GM21526 (cell line): ENCODE results near the gene COX6A1.
"Not testable (repeated sequence)": the region's sequence is repeated elsewhere in the genome, so short reads cannot be mapped to it uniquely, and the experiment has no call there.

Experiments
- ATAC-seq: cut with Tn5 transposase; IDR thresholded peaks from one replicate; pipeline ENCODE4 v1.9.1; 2021; ENCODE audit warnings: moderate library complexity; ENCODE audit not compliant: unreplicated experiment, low FRiP score

COX6A1 gene

DNA sequence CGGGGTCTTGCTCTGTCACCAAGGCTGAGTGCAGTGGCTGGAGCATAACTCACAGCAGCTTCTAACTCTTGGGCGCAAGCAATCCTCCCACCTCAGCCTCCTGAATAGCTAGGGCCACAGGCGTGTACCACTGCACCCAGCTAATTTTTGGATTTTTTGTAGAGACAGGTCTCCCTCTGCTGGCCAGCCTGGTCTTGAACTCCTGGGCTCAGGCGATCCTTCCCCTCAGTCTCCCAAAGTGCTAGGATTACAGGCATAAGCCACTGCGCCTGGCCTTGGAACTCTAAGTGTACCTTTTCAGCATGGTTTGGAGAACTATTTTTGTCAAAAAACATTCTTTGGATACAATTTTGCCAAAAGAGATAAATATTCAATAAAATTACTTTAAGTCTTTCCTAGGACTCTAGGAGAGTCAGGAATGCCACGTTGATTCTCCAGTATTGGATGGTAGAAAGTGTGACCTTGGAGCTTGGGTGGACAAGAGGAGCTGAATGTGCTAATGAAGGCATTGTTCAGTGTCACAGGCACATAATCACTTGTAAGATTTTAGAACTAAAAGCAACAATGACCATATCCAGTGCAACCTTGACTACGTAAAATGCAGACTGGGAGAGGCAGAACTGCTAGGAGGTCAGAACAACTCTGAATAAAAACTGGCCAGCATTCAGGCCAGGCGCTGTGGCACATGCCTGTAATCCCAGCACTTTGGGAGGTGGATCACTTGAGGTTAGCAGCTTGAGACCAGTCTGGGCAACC lies 28.8 kb downstream of the COX6A1 start:
- ATAC-seq, result no peak

DNA sequence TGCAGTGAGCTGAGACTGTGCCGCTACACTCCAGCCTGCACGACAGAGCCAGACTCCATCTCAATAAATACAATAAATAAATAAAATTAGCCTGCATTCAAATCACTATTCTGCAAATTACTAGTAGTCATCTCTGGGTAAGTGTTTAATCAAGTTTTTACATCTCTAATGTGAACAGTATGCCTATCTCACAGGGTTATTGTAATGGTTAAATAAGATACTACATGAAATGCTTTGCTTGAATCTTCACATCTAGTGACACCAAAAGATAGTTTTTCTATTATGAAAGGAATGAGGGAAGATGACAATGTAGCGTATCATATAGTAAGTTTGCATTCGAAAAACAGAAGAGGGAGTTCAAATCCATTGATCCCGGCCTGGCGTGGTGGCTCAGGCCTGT lies 29.5 kb downstream of the COX6A1 start:
- ATAC-seq, result no peak

DNA sequence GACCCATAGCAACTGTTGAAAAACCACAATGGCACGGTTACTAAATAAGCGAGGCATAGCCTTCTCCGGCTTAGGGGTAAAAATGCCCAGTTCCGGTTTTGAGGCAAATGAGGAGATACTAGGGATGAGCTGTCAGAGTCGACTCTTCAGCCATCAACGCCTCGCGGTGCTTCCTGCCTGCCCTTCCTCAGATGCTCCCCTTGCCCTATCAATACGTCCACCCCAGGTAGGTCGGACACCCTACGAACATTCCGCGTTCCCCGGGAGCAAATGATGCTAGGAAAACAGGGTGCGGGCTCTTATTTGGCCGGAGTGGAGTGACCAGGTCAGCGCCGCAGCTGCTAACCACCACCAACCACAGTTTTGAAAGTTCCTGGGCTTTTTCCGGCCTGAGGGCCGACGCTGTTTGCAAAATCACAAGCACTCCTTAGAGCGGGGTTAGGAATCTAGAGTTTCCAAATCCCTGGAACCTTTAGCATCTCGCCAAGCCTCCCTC lies 30.5 kb downstream of the COX6A1 start:
- no peak for ATAC-seq

DNA sequence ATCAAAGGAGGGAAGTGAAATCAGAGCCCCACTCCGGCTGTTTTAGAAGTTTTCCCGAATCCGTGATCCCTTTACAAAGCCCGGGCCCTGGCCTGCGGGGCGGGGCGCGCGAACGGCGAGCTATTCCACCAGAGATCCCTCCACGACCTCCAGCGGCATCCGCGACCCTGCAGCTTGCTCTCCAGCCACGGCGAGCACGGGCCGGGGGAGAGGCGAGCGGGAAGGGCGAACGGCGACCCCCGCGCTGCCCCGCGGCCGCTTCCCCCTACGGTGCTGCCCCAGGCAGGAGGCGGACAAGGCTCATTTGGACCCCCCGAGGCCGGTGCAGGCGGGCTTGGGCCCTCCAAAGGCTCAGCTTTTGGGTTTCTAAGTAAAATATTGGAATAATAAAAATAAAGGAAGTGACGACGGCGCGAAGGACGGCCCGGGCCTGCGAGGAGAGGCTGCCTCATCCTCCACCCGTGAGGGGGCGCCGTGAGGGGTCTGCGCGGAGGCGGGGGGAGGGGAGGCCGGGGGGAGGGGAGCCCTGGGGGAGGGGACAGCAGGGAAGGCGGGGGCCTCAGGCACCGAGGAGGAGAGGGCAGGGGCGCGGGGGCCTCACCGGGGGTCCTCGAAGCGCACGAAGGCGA lies 31.0 kb downstream of the COX6A1 start:
- ATAC-seq, result peak; percentile 17

DNA sequence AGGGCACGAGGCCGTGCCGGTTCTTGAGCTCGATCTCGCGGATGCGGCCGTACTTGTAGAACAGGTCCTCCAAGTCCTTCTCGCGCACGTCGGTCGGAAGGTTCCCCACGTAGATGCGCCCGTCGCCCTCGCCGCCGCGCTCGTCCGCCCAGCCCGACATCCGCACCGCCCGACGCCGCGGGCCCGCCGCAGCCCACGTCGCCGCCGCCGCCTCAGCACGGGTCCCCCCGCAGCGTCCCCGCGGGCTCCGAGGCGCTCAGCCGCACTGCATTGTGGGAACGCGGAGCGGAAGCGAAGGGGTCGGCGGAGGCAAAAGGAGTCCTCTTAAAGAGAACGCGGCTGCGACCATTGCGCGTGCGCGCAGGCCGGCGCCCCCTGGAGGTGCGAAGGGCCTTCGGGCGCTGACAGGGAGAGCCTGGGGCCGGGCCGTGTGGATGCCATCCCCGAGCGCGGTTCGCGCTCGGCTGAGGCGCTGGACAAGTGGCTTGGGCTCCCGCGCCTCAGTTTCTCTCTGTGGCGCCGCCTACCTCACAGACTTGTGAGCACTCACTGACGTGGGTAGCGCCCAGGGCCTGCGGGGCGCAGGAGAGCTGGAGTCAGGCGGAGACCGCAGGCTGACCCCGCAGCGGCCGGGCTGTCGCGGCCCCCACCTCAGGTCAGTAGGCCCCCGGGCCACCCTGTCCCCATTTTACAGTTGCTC lies 31.7 kb downstream of the COX6A1 start, which contains the start of gene SRSF9:
Gene SRSF9, minus strand, starts transcription at position 299 of the 700 bp plus-strand sequence. Its CDS starts 139 bp downstream, at position 160.
- ATAC-seq, result peak; percentile 86

DNA sequence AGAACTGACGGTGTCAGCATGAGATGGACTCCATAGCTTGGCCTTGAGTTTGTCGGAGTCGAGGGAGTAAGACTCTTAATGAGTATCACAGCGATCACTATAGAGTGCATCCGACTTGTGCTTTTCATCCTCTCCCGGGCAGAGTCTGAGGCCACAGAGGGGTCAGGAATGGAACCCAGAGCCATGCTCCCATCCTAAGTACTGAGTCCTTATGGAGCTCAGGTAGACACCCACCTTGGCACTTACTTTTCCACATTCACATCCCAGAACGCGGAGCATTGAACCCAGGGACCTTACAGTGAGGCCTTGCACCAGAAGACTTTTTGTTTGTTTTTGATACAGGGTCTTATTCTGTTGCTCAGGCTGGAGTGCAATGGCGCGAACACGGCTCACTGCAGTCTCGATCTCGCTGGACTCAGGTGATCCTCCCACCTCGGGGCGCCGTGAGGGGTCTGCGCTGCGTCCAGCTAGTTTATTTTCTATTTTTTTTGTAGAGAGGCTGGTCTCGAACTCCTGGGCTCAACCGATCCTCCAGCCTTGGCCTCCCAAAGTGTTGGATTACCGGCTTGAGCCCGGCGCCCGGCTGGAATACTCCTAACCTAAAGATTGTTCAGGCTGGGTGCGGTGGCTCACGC lies 32.4 kb downstream of the COX6A1 start:
- ATAC-seq, result no peak

DNA sequence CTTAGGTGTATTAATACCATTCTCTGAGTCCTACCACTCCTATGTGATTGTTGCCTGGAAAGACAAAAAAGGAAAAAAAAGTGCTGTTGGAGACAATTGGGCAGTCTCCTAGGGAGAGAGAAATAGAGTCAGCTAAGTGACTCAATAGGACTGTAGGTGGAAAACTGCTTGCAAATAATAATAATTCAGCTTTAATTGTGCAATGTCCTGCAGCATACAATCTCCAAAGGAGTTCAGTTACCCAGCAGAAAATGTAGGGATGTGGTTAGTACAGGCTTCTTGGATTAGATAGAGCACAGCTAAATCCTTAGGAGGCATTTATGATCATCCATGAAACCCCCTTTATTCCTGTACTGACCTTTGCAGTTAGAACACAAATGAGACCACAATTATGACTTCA lies 34.6 kb downstream of the COX6A1 start:
- ATAC-seq, result no peak

DNA sequence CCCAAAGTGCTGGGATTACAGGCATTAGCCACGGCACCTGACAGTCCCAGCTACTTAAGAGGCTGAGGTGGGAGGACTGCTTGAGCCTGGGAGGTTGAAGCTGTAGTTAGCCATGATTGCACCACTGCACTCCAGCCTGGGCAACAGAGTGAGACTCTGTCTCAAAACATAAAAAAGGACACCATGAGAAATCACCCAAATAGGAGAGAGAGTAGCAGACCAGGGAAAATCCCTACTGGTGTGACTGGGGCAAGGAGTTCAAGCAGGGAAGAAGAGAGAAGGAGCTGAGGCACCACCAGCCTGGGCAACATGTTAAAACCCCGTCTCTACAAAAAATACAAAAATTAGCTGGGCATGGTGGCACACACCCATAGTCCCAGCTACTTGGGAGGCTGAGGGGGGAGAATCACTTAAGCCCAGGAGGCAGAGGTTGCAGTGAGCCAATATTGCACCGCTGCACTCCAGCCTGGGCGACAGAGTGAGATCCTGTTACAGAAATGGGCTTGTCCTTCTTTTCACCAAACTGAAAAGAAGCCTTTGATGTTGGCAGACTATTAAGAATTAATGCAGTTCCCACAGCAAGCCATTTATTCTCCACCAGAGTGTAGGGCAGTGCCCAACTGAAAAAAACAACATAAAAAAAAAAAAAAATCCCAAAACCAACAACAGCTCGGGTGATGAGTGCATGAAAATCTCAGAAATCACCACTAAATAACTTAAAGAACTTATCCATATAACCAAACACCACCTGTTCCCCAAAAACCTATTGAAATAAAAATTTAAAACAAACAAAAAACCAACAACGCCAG lies 36.1 kb downstream of the COX6A1 start:
- ATAC-seq, result no peak

DNA sequence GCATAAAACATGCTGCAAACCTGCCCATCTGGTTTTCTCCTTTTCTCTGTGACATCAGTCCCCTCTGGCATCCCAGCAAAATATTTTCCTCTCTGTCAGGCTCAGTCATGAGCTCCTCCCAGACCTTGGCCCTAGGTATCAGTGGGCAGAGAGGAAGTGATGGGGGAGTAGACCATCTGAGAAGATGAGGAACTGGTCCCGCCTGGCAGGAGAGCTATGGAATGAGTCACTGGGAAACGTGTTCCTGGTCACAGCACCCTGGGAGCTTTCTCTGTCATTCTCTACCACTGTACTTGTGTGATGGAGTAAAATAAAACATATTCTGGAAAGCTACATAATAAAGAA lies 36.7 kb downstream of the COX6A1 start:
- no peak for ATAC-seq

DNA sequence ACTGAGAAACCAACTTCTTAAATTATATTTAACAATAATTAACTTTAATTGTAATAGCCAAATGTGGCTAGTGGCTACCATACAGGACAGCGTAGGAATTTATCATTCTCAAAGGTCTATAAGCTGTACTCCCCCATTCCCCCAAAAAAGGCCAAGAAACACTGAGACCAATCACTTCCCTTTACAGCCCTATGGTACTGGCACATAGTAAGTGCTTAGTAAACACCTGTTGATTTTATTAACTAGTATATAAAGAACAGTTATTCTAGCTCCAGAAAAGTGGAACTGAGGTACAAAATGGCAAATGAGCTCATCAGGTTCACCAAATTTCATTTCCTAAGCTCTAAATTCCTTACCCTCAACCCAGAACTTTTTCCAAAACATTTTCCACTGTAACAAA lies 37.7 kb downstream of the COX6A1 start:
- ATAC-seq, result no peak

DNA sequence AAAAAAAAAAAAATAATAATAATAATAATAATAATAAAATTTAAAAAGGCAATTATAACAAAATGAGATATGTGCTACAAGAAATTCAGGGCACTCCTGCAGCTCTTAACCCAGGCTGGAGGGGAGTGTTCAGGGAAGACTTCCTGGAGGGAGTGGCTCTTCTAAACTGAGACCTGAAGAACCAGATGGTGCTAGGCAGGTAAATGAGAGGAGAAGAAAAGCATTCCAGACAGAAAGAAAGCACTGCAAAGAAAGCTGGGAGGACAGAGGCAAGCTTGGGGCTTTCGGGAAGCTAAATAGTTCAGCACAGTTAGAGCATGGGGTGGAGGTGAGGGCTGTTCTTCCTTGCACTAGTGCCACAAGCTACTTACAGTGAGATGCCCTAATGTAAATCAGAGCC lies 41.5 kb downstream of the COX6A1 start:
- ATAC-seq, result no peak

DNA sequence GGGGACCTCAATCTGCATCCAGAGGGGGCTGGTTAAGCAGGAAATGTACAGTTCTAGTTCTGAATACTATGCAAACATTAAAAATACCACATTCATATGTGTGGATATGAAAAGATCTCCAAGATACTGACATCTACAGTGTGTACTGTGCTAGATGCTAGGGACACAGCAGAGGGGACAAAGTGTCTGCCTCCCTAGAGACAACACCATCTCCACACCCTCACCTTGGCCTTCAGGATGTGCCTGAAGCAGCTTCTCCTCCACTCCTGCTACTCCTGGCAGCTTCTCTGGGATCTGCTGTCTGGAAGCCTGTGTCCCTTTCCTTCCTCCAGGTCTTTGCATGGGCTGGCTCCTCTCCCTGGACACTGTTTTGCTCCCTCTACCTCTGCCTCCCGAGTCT lies 42.3 kb downstream of the COX6A1 start:
- ATAC-seq, result no peak

DNA sequence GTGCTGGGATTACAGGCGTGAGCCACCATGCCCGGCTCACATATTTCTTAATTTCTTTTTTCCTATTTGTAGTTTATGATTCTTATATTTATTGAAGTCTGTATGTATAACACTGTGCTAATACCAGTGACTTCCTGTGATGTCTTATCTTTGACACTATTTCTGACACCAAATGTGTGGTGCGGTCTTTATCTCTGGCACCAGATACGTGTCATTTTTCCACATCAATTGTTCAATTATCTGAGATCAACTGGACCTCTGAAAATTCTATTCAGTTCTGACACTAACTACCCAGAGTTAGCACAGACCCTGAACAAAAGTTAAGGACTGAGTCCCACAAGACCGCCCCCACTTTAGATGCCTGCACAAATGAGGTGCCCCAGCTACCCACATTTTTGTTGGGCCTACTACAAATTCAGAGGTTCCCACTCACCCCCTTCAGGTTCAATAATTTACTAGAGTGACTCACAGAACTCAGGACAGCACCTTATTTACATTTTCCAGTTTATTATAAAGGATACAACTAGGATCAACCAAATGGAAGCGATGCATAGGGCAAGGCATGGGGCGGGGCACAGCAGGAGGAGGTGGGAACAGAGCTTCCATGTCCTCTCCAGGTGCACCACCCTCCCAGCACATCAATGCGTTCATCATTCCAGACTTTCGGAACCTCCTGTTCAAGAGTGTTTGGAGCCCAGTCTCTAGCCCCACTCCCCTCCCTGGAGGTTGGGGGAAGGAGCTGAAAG lies 43.3 kb downstream of the COX6A1 start:
- no peak for ATAC-seq

DNA sequence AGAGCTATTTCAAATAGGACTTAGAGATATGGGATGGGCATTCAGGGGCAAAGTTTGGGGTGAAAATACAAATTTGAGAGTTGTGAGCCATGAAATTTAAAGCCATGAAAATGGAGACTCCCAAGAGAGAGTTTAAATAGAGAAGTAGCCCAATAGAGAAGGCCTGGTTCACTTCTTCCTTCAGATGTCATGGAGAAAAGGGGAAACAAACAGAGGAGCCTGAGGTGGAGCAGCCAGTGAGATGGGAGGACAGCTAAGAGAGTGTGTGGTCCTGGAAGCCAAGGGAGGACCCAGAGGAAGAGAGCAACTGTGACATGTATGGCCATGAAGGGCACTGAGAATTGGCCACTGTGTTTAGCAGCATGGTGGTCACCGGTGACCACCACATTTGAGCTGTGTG lies 45.7 kb downstream of the COX6A1 start:
- ATAC-seq, result no peak

DNA sequence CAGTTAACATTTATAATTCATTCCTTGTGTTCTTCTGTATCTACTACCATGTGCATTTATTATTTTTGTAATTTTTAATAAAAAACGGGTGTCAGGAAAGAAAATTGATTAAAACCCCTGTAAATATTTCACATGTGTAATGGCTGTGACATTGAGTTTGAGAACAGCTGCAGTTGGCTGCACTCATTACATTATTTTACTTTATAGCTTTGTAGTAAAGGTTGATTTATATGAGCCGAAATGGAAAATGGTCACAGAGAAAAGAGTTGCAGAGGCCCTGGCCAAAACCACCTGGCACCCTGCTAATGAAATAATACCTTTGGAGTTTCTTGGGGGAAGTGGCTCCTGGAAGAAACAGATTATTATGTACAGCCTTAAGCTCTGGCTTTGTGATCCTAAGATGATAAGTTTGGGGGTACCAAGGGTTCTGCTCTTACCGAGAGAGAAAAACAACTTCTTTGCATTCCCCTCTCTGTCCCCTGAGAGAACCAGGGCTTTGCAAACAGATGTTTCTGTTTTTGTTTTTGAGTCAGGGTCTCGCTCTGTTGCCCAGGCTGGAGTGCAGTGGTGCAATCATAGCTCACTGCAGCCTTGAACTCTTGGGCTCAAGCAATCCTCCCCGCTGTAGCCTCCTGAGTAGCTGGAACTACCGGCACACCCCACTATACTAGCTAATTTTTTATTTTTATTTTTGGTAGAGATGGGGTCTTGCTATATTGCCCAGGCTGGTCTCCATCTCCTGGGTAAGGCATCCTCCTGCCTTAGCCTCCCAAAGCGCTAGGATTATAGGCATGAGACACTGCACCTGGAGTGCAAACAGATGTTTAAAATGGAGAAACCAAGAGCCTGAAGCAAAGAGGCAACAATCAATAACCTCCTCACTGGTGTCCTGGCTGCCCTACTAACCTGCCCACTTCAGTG lies 48.3 kb downstream of the COX6A1 start:
- no peak for ATAC-seq

DNA sequence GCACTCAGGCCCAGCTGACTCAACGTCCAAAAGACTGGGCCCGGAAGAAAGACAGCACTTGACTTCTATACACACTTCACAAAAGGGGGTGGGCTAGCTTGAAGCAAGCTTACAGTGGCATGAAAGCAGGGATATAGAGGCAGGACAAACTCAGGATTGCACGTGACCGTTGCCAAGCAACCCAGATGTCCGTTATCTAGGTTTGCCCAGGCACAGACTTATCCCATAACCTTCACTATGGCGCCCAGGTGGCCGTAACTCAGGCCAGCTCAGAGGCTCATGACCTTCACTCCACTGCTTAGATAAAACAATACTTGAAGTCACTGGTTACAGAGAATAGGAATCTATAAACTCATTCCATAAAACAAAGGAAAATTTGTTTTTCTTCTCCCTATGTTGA lies 49.6 kb downstream of the COX6A1 start:
- not testable (repeated sequence) for ATAC-seq

DNA sequence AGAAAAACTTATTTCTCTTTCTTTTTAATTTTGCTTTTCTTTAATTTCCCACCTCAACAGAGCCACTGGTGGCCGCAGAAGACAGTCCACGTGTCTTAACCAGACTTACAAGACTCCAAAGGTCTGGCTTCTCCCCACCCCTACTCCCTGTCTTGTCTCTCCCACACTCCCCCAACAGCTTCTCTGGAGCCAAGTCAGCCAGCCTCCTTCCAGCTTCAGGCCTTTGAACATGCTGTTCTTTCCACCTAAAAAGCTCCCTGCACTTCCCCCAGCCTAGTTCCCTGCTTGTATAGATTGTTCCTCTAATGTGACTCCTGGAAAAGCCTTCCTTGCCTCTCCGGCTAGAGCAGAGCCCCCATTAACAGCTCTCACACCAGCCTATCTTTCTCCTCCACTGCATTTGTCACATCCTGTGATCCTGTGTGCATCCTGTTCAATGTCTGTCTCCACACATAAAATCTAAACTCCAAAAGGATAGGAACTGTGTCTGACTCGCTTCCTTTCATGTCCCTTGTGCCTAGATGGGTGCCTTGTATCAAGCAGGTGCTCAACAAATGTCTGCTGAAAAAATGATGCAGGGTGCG lies 50.2 kb downstream of the COX6A1 start:
- no peak for ATAC-seq

DNA sequence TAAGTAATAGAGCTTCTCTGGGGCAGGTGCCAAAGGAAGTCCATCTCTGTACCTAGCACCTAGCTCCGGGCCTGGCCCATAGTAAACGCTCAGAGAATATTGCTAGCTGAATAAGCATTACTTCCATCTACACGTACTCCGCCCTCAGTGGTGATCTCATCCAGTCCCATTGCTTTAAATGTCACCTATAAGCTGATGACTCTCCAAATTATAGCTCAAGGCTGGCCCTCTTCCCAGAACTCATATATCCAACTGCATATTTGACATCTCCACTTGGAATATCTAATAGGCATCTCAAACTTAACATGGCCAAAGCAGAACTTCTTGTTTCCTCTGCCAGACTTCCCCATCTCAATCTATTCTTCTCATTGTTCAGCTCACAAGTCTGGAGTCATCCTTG lies 51.1 kb downstream of the COX6A1 start:
- no peak for ATAC-seq
